ENCODE results near the gene FRAS1.

FRAS1 gene

DNA sequence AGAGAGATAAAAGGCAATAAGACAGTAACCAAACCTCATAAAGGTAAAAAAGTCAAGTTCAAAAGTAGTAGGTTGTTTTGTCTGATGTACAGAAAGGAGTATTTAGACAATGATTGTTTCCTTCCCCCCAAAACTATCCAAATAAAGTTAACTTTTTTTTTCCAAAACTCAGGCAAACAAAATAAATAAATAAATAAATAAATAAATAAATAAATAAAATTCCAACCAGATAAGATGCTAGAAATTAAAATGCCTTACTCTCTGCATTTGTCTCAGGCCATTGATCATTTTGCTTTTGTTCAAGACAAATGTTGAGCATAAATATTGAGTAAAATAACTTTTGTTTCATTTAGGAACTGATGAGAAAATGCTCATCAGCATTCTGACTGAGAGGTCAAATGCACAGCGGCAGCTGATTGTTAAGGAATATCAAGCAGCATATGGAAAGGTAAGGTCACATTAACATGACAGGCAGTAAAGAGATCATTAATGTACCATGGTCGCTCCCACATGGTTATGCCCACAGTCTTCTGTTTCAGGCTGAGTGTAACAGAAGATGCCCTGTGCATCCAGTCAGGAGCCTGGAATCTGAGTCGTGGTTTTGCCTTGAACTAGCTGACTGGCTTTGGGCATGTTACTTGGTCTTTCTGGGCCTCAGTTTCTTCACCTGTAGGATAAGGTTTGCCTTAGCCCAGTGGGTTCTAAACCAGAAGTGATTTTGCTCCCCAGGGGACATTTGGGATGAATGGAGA lies 521.7 kb downstream of the FRAS1 start:
- H3K4me1 Mint-ChIP-seq (ENCODE audit: low read depth): no peaks in the 10 kb centered on the region
- no peaks in the 10 kb centered on the region for H3K36me3 Mint-ChIP-seq (ENCODE audit: low read depth)
- H3K9me3 Mint-ChIP-seq: peaks cover 4% of the 10 kb centered on the region
- no peak overlapping the region for H3K4me3 Mint-ChIP-seq
- H3K27ac Mint-ChIP-seq: no peak overlapping the region
- peaks cover 9% of the 10 kb centered on the region for H3K27me3 Mint-ChIP-seq

DNA sequence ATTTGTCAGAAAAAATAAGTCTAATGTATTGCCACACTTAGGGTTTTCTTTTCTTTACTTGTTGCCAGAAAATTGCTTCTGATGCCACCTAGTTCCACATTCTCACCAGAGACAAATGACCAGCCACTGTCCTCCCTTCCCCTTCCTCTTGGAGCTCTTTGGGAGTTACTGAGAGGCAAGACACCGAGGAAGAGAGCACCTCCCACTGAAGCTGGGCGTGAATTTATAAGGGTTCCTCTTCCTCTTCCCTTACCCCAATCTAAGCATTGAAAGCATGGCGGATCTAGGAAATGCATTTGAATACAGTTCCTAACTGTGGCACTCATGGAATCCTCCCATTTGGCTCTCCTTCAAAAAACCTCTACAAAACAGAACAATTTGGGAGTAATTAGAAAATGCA lies 524.5 kb downstream of the FRAS1 start:
- Mint-ChIP-seq H3K36me3 (ENCODE audit: low read depth) (no peaks in the 10 kb centered on the region), H3K4me3 (no peak overlapping the region), H3K4me1 (ENCODE audit: low read depth) (no peaks in the 10 kb centered on the region), H3K27ac (no peak overlapping the region), H3K27me3 (peaks cover 7% of the 10 kb centered on the region), H3K9me3 (no peaks in the 10 kb centered on the region)

DNA sequence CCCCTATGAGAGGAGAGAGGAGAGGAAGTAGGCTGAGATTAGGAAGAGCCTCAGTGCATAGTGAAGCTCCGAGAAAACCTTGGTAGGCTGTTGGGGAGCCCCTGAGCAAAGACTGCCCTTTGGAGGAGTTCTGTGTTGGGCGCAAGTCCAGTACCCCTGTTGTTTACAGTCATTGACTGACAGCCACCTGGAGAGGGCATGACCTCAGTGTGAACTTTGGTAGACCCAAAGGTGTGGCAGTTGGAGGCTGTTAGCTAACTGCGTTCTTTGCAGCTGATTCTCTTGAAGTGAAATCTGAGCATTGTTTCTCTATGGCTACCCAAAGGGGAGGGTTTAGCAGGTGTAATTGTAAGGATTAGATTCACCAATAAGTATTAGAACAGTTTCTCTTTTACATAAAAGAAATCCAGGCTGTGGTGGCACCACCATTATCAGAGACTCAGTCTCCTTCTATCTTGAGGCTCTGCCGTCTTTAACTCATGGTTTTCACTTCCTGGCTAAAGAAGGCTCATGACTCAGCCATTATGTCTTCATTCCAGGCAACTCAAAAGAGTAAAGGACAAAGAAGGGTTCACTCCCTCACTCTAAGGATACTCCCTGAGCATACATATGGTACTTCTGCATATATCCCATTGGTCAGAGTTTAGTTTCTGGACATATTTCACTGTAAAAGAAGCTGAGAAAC lies 527.9 kb downstream of the FRAS1 start:
- Mint-ChIP-seq H3K4me3 (no peak overlapping the region), H3K9me3 (no peaks in the 10 kb centered on the region), H3K27me3 (peaks cover 6% of the 10 kb centered on the region), H3K36me3 (ENCODE audit: low read depth) (no peaks in the 10 kb centered on the region), H3K27ac (no peak overlapping the region), H3K4me1 (ENCODE audit: low read depth) (no peaks in the 10 kb centered on the region)

DNA sequence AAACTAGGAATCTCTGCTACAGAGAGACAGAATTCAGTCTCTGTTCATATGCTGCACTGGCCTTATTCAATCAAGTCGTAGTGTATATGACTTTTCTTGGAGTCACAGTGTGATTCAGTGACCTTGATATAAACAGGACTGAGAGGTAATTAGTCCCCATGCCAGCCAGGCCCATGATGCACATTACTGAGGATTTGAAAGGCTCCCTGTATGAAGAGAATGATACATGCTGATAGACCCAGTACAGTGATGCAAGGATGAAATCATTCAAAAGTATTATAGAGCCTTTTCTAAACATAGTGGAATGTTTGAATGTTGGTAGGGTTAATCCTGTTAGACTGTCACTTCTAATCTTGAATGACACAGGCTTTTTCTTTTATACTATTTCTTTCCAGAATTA lies 528.5 kb downstream of the FRAS1 start:
- H3K36me3 Mint-ChIP-seq (ENCODE audit: low read depth): no peaks in the 10 kb centered on the region
- H3K27ac Mint-ChIP-seq: no peak overlapping the region
- no peak overlapping the region for H3K4me3 Mint-ChIP-seq
- H3K4me1 Mint-ChIP-seq (ENCODE audit: low read depth): no peaks in the 10 kb centered on the region
- peaks cover 3% of the 10 kb centered on the region for H3K27me3 Mint-ChIP-seq
- no peaks in the 10 kb centered on the region for H3K9me3 Mint-ChIP-seq

DNA sequence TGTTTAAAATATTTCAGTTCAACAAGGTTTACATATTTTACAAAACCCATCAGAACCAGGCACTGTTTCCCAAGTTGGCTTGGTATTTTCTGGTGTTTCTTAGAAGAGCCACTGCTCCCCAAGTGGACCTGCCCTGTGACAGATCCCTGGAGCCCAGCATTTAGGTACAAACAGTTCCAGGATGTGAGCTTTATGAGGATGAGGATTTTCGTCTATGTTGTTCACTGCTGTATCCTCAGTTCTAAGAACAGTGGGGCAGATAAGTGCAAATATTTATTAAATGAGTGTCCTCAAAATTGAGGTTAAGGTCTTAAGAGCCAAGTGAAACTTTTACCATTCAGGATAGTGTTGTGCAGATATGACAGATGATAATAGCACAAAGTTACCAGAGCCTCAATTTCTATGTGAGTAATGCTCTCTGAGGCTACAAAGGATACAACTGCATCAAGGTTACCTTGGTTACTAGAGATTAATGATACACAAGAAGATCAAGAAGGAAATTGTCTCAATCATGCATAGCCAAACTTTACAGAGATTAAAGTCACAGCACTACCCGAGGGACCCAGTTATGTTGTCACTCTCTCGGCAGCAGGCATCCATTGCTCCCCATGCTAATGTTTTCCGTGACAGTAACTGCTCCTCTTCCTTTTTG lies 531.9 kb downstream of the FRAS1 start:
- Mint-ChIP-seq H3K9me3 (no peaks in the 10 kb centered on the region), H3K36me3 (ENCODE audit: low read depth) (no peaks in the 10 kb centered on the region), H3K4me1 (ENCODE audit: low read depth) (peaks cover 3% of the 10 kb centered on the region), H3K27me3 (no peaks in the 10 kb centered on the region), H3K27ac (no peak overlapping the region), H3K4me3 (no peak overlapping the region)

DNA sequence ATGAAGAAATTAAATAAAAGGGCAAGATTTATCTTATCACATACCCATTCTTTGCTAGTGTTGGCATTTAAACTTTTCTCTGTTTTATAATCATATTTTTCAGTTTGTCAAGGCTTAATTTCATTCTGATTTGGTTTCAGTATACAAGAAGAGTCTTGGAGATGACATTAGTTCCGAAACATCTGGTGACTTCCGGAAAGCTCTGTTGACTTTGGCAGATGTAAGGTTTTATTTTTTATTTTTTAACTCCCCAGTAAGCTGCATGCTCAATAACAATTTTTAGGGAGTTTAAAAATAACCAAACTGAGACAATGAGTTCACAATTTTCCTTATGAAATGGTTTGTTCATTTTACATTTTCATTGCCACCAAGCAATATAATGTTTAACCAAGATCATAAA lies 534.3 kb downstream of the FRAS1 start:
- H3K36me3 Mint-ChIP-seq (ENCODE audit: low read depth): no peaks in the 10 kb centered on the region
- H3K4me1 Mint-ChIP-seq (ENCODE audit: low read depth): peaks cover 3% of the 10 kb centered on the region
- no peaks in the 10 kb centered on the region for H3K9me3 Mint-ChIP-seq
- H3K27me3 Mint-ChIP-seq: no peaks in the 10 kb centered on the region
- H3K27ac Mint-ChIP-seq: no peak overlapping the region
- H3K4me3 Mint-ChIP-seq: no peak overlapping the region

DNA sequence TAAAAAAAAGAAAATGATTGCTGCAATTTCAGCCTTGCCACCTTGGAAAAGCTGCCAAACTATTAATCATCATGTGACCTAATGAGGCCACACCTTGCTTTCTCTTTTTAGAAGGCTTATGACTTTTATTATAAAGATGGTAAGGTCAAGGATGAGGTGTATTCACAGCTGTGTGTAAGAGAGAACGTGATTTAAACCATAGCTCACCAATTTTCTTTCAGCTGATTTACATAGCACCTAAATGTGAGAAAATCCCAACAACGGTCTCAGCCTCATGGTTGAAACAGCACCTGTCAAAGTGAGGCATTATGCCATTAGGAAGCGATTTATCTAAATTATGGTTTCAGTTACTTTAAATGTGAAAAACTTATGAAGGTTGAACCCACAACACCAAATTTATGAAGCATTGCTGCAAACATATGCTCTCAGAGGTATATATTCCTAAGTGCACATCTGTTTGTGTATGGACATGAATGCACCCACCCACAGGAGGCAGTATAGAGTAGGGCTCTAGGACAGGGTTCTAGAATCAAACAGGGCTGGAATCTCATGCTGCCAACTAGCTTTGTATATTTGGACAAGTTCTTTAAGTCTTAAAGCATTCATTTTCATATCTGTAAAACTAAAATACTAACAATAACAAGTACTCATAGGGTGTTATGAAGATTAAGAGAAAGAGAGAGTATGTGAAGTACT lies 535.1 kb downstream of the FRAS1 start:
- Mint-ChIP-seq H3K27me3 (no peaks in the 10 kb centered on the region), H3K4me3 (no peak overlapping the region), H3K36me3 (ENCODE audit: low read depth) (no peaks in the 10 kb centered on the region), H3K27ac (peak overlapping the region; percentile 13), H3K9me3 (no peaks in the 10 kb centered on the region), H3K4me1 (ENCODE audit: low read depth) (peaks cover 3% of the 10 kb centered on the region)
